K562 (cell line): Measurements from ENCODE around the gene DDX41. TPM values are rescaled to one million over a fixed set of nuclear protein-coding genes. Genes with fewer than 3 reads are reported as not detected.

Experiments used
- CHD1 ChIP-seq: fragments of 200-600 bp; sonication (generic); IDR thresholded peaks from one replicate; pipeline ENCODE4 v1.6.1; 2012; ENCODE audit warnings: mild to moderate bottlenecking, moderate library complexity, low read length, inconsistent platforms
- CREB1 ChIP-seq, 2 experiments: sonication (generic) in 1 of 2; formaldehyde crosslinking in 1 of 2; IDR thresholded peaks; 2 replicates each; pipeline versions ENCODE4 v1.6.1 to v1.8.0; 2012 to 2022; ENCODE audit warnings: inconsistent platforms in 1 of 2, mild to moderate bottlenecking in 1 of 2, missing genetic modification reagents in 1 of 2, moderate library complexity in 1 of 2
- ERF ChIP-seq: fragments of 450-650 bp; formaldehyde crosslinking; IDR thresholded peaks from 2 replicates; pipeline ENCODE4 v1.4.0; 2020; ENCODE audit warnings: mild to moderate bottlenecking, mixed read lengths
- HMGN3 ChIP-seq: IDR thresholded peaks from 2 replicates; pipeline ENCODE4 v1.6.1; 2011; ENCODE audit warnings: borderline replicate concordance, low read depth, mild to moderate bottlenecking, mixed read lengths, low read length; ENCODE audit not compliant: insufficient read length; ENCODE audit errors: extremely low read depth
- HNRNPH1 ChIP-seq: fragments of 200-400 bp; formaldehyde crosslinking; optimal IDR thresholded peaks from 2 replicates; pipeline ENCODE3; 2017; ENCODE audit warnings: low read depth, mild to moderate bottlenecking, low read length, moderate library complexity
- KDM5B ChIP-seq: fragments of 200-600 bp; sonication (generic); IDR thresholded peaks from 2 replicates; pipeline ENCODE4 v1.6.1; 2012; ENCODE audit warnings: low read depth, mild to moderate bottlenecking, moderate library complexity, low read length, control low read depth, inconsistent platforms; ENCODE audit not compliant: insufficient replicate concordance
- RBBP5 ChIP-seq: fragments of 200-600 bp; sonication (generic); IDR thresholded peaks from 2 replicates; pipeline ENCODE4 v1.6.1; 2012; ENCODE audit warnings: borderline replicate concordance, mild to moderate bottlenecking, low read length, control low read depth, inconsistent platforms; ENCODE audit not compliant: insufficient read depth, poor library complexity, severe bottlenecking
- SIN3A ChIP-seq, 2 experiments: fragments of 150-350 bp in 1 of 2; IDR thresholded peaks; 2 replicates each; pipeline ENCODE4 v1.6.1; 2011 to 2016; ENCODE audit warnings: borderline replicate concordance in 2 of 2, low read depth in 2 of 2, low read length in 2 of 2, mild to moderate bottlenecking in 2 of 2, moderate library complexity in 2 of 2; ENCODE audit not compliant: control insufficient read depth in 1 of 2
- ZBTB40 ChIP-seq, 2 experiments: fragments of 450-650 bp in 1 of 2; sonication (generic) in 1 of 2; formaldehyde crosslinking in 1 of 2; IDR thresholded peaks; 2 replicates each; pipeline versions ENCODE4 v1.7.1 to v1.9.0; 2016 to 2022; ENCODE audit warnings: inconsistent platforms in 1 of 2, mild to moderate bottlenecking in 1 of 2, missing genetic modification reagents in 1 of 2
- ZBTB43 ChIP-seq: sonication (generic); formaldehyde crosslinking; IDR thresholded peaks from 2 replicates; pipeline ENCODE4 v1.8.0; 2023; ENCODE audit warnings: mild to moderate bottlenecking, missing genetic modification reagents
- ZBTB5 ChIP-seq: fragments of 450-650 bp; IDR thresholded peaks from 2 replicates; pipeline ENCODE4 v1.6.1; 2017; ENCODE audit warnings: antibody characterized with exemption
- polyA plus RNA-seq, 8 experiments: library from polyadenylated mRNA; depleted of rRNA in 4 of 8; stranded (reverse) in 5 of 8; unstranded in 3 of 8; fragments of >200 nt; fragmentation: Nextera tagmentation in 2 of 8; fragmentation: Illumina TruSeq in 1 of 8; extraction: Ambion mirVana in 2 of 8; extraction: Trizol in 1 of 8; gene quantifications; 2 replicates each; pipeline versions ENCODE4 v1.2.1 to v1.2.3, GENCODE V29; 2011 to 2014; ENCODE audit warnings: inconsistent platforms in 1 of 8, missing spikeins in 1 of 8
- total RNA-seq, 7 experiments: library from RNA; depleted of rRNA in 6 of 7; stranded (reverse); fragments of >200 nt in 6 of 7; fragmentation: Illumina TruSeq in 2 of 7; extraction: Trizol in 2 of 7; gene quantifications; 2 replicates each; pipeline versions ENCODE4 v1.2.1 to v1.2.3, GENCODE V29; 2011 to 2021; ENCODE audit warnings: low replicate concordance in 1 of 7

The DDX41 gene
- total and polyA plus RNA-seq, 9 of the 15 experiments (the other 6 are each of a cell fraction or from before 2014, with no cell fraction given): 38.2 to 284 (median 116) TPM

GRCh38 chr5:177553671-177554429, 37.1 kb upstream of the DDX41 start (continued):
- TF ChIP-seq ZBTB40 (IDR thresholded peaks at IDR 0.05): peak; percentile 33; the same call in 1 of the 2 replicates
- TF ChIP-seq ZBTB40 (CRISPR knock-in tag; IDR thresholded peaks at IDR 0.05): no peak
- TF ChIP-seq HNRNPH1: no peak
- 0 out of 4 replicates have a peak, but pooled peaks of 1 of the 2 experiments have one; percentile 9 for TF ChIP-seq SIN3A (IDR thresholded peaks at IDR 0.05; ENCODE audit: borderline replicate concordance in 2 of 2, control insufficient read depth in 1 of 2, low read depth in 2 of 2, low read length in 2 of 2)
- peak; percentile 6 for TF ChIP-seq HMGN3
- peak; percentile 32 for TF ChIP-seq KDM5B
- TF ChIP-seq ERF: 0 out of 2 replicates have a peak, but pooled peaks have one; percentile 22
- TF ChIP-seq ZBTB43 (CRISPR knock-in tag): 0 out of 2 replicates have a peak, but pooled peaks have one; percentile 24
- TF ChIP-seq CHD1: peak; percentile 1
- TF ChIP-seq ZBTB5: peak; percentile 90
- TF ChIP-seq CREB1 (IDR thresholded peaks at IDR 0.05): no peak
- TF ChIP-seq CREB1 (CRISPR knock-in tag; IDR thresholded peaks at IDR 0.05): 0 out of 2 replicates have a peak, but pooled peaks have one; percentile 44
- peak; percentile 80 for TF ChIP-seq RBBP5
